Measurements from ENCODE around the gene CCNE1.

CCNE1 gene

DNA sequence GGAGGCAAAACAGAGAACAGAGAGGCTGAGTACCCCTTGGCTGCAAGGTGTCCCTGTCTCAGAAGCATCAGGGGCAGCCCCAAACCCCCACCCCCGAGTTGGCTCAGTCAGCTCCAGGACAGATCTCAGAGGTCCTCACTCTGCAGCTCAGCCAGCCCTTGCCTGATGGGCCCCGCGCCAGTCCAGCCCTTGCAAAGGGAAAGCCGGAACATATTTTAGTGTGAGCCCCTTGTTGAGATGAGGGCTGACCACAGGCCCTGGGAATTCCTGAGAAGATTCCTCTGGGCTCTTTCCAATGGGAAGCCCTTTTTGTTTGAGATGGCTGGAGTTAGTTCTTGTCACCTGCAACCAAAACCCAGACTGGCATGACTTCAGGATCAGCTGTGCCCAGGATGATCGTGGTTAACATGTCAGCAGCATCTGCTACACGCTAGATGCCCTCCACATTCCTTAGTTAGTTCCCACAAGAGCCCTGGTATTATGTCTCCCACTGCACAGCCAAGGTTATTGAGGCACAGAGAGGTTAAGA, 33.9 kb upstream of the CCNE1 start:
- DNase-seq (ENCODE audit: low read depth): no peak
- H3K4me3 ChIP-seq (ENCODE audit: control insufficient read depth, low read depth, low read length): no peak overlapping the region
- TF ChIP-seq, protein P1, sequence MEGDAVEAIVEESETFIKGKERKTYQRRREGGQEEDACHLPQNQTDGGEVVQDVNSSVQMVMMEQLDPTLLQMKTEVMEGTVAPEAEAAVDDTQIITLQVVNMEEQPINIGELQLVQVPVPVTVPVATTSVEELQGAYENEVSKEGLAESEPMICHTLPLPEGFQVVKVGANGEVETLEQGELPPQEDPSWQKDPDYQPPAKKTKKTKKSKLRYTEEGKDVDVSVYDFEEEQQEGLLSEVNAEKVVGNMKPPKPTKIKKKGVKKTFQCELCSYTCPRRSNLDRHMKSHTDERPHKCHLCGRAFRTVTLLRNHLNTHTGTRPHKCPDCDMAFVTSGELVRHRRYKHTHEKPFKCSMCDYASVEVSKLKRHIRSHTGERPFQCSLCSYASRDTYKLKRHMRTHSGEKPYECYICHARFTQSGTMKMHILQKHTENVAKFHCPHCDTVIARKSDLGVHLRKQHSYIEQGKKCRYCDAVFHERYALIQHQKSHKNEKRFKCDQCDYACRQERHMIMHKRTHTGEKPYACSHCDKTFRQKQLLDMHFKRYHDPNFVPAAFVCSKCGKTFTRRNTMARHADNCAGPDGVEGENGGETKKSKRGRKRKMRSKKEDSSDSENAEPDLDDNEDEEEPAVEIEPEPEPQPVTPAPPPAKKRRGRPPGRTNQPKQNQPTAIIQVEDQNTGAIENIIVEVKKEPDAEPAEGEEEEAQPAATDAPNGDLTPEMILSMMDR (IDR thresholded peaks at IDR 0.05; ENCODE audit: control insufficient read depth, insufficient read depth, low read depth, low read length, missing control alignments): no peak

DNA sequence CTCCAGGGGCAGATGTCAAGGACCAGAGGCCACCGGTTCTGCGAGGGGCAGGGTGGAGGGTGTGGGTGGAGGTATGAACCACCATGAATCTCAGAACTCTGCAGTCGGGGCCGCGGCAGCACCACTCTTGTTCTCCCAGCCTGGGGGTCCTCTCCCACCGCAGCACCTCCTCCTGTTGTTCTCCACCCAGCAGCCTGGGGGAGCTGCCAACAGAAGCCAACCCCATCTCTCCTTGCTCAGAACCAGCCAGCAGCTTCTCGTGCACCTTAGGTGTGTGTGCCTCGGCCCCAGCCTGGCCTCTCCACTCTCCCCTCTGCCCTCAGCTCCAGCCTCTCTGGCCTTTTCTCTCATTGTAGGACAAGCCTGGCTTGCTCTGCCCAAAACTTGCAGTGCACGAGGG, 31.9 kb upstream of the CCNE1 start:
- no peak for DNase-seq (ENCODE audit: low read depth)
- H3K4me3 ChIP-seq (ENCODE audit: control insufficient read depth, low read depth, low read length): no peak overlapping the region
- TF ChIP-seq, protein P1 (IDR thresholded peaks at IDR 0.05; ENCODE audit: control insufficient read depth, insufficient read depth, low read depth, low read length, missing control alignments): no peak

DNA sequence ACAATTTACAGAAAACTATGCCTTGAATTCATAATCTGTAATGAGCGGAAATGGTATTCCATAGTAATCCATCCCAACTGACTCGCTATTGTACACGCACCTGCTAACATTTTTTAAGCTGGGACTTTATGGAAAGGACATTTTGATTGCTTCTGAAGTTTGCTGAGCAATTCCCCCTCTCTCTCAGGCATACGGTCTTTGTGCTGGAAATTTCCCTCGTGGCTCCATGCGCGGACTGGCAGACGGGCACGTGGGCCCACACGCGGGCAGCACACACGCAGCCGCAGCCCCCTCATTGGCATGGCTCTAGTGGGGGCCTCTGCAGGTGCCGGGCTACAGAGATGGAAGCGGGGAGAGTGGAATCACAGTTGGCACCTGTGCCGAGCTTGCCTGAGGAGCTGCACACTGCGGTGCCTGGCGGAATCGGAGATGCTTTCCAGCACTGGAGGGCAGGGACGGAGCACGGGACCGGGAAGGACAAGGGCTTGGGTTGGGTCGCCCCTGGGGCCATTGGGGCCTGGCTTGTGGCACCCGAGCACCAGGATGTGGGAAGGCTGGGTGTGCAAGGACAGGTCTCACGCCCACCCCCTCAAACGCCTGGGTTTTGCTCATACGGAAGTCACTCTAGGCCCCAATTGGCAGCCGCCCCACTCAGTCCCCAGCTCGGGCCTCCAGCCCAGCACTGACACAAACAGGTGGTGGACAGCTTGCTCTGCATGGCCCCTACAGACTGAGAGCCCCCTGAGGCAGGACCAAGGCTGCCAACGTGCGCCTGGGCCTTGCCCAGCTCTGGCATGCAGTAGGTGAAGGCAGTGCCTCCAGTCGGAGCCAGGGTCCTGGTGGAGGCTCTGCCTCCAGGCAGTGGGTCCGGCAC, 30.2 kb upstream of the CCNE1 start:
- TF ChIP-seq, protein P1 (IDR thresholded peaks at IDR 0.05; ENCODE audit: control insufficient read depth, insufficient read depth, low read depth, low read length, missing control alignments): no peak
- DNase-seq (ENCODE audit: low read depth): no peak
- no peak overlapping the region for H3K4me3 ChIP-seq (ENCODE audit: control insufficient read depth, low read depth, low read length)

DNA sequence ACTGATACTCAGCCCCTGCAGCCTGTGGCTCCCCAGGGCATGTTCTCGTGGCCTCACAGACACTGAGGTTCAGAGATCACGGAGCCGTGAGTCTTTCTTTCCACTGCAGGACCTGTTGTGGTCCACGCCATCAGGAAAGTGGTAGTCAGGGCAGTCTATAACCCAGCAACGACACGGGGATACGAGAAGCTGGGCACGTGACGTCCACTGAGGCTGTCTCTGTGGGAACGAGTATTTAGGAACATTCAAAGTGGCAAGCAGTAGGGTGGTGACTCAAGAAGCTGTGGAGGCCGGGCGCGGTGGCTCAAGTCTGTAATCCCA, 29.6 kb upstream of the CCNE1 start:
- TF ChIP-seq, protein P1 (IDR thresholded peaks at IDR 0.05; ENCODE audit: control insufficient read depth, insufficient read depth, low read depth, low read length, missing control alignments): no peak

DNA sequence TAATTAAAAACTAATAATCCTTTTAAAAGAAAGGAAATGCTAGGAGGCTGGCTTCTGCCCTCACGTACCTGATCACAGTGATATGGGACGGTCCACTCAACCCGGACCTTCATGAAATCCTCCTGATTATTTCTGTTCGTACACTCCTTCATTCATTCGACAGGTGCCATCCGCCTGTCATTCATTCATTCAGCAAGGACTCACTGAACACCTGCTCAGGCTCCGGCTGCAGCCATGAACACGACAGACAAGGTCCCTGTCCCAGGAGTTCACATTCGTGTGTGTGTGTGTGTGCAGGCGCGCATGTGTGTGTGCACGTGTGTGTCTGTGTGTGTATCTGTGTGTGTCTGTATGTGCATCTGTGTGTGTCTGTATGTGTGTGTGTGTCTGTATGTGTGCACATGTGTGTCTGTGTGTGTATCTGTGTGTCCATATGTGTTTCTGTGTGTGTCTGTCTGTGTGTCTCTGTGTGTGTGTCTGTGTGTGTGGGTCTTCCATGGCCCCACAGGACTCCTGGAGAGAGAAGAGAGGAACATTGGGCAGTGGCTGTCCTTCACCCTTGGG, 28.1 kb upstream of the CCNE1 start:
- H3K4me3 ChIP-seq (ENCODE audit: control insufficient read depth, low read depth, low read length): no peak overlapping the region
- TF ChIP-seq, protein P1 (IDR thresholded peaks at IDR 0.05; ENCODE audit: control insufficient read depth, insufficient read depth, low read depth, low read length, missing control alignments): no peak

More for the DNA sequence above, 29.6 kb upstream of the CCNE1 start:
- H3K4me3 ChIP-seq (ENCODE audit: control insufficient read depth, low read depth, low read length): no peak overlapping the region
- DNase-seq (ENCODE audit: low read depth): no peak

DNA sequence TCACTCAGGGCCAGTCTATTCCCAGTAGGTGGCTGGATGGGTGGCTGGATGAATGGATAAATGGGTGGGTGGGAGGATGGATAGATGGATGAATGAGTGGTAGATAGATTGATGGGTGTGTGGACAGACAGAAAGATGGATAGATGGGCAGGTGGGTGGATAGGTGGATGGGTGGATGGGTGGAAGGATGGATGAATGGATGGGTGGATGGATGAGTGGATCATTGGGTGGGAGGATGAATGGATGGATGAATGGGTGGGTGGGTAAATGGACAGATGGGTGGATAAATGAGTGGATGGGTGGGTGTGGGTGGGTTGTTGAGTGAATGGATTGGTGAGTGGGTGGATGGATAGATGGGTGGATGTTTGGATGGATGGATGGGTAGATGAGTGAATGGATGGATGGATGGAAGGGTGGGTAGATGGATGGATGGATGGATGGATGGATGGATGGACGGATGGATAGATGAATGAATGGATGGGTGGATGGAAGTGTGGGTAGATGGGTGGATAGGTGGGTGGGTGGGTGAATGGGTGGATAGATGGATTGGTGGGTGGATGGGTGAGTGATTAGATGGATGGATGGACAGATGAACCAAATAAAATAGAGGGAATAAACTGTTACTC, 27.1 kb upstream of the CCNE1 start:
- no peak for DNase-seq (ENCODE audit: low read depth)

More for the DNA sequence above, 28.1 kb upstream of the CCNE1 start:
- no peak for DNase-seq (ENCODE audit: low read depth)

More for the DNA sequence above, 27.1 kb upstream of the CCNE1 start:
- H3K4me3 ChIP-seq (ENCODE audit: control insufficient read depth, low read depth, low read length): no peak overlapping the region
- TF ChIP-seq, protein P1 (IDR thresholded peaks at IDR 0.05; ENCODE audit: control insufficient read depth, insufficient read depth, low read depth, low read length, missing control alignments): no peak

All from AG09309 (cell line).